Retinal pigment epithelial cell (primary cell): ENCODE measurements around the gene IPPK.

Experiments
- DNase-seq: peaks from one replicate; pipeline ENCODE4 v3.0.0-alpha.2; 2010; ENCODE audit warnings: low read depth
- H3K4me3 ChIP-seq: 2 replicates; pipeline ENCODE4 v1.5.1; 2011; ENCODE audit warnings: mild to moderate bottlenecking, low read length, control low read depth, moderate library complexity
- TF ChIP-seq, protein P1 (sequence below): conservative IDR thresholded peaks from 2 replicates; pipeline ENCODE4 v1.5.1; 2011; ENCODE audit warnings: low read depth, low read length, control low read depth, inconsistent platforms

The IPPK gene

GRCh38 chr9:92564504-92564903 is 105.4 kb downstream of the IPPK start:
- no peak for DNase-seq
- no peak overlapping the region for H3K4me3 ChIP-seq
- TF ChIP-seq, protein P1, sequence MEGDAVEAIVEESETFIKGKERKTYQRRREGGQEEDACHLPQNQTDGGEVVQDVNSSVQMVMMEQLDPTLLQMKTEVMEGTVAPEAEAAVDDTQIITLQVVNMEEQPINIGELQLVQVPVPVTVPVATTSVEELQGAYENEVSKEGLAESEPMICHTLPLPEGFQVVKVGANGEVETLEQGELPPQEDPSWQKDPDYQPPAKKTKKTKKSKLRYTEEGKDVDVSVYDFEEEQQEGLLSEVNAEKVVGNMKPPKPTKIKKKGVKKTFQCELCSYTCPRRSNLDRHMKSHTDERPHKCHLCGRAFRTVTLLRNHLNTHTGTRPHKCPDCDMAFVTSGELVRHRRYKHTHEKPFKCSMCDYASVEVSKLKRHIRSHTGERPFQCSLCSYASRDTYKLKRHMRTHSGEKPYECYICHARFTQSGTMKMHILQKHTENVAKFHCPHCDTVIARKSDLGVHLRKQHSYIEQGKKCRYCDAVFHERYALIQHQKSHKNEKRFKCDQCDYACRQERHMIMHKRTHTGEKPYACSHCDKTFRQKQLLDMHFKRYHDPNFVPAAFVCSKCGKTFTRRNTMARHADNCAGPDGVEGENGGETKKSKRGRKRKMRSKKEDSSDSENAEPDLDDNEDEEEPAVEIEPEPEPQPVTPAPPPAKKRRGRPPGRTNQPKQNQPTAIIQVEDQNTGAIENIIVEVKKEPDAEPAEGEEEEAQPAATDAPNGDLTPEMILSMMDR: no peak
